ENCODE data around the gene OR52N5. TPM values are rescaled to one million over a fixed set of nuclear protein-coding genes. Genes with fewer than 3 reads are reported as not detected.

OR52N5 gene
- total and polyA plus RNA-seq, 4 donors, result not detected

GRCh38 chr11:5749836-5750235 is 33.3 kb downstream of the OR52N5 start:
- no peak overlapping the region for H3K9ac ChIP-seq (ENCODE audit: insufficient read depth in 1 of 2, low read length in 2 of 2)
- no peaks in the 10 kb centered on the region for H3K4me1 ChIP-seq (ENCODE audit: control insufficient read depth in 5 of 5, insufficient read depth in 5 of 5, low read length in 5 of 5)
- no peak for ATAC-seq (ENCODE audit: insufficient read depth, low FRiP score)
- no peak for DNase-seq
- no peaks in the 10 kb centered on the region for H3K9me3 ChIP-seq (ENCODE audit: control insufficient read depth in 4 of 4, insufficient read depth in 3 of 4, low read length in 3 of 4)
- no peak overlapping the region for H3K27ac ChIP-seq (ENCODE audit: low read depth in 1 of 2, low read length in 1 of 2)
- no peak overlapping the region for H3K4me3 ChIP-seq
- TF ChIP-seq CTCF (IDR thresholded peaks at IDR 0.05; ENCODE audit: control extremely low read depth, extremely low read depth), result no peak
- 82 to 88% methylated on average over 3 of the region's 3 CpGs for WGBS, 2 donors
- H3K27me3 ChIP-seq (ENCODE audit: control insufficient read depth in 3 of 3, insufficient read depth in 3 of 3, low read length in 2 of 3), result no peaks in the 10 kb centered on the region
- H3K36me3 ChIP-seq (ENCODE audit: control insufficient read depth in 4 of 4, insufficient read depth in 4 of 4, low read length in 4 of 4), result no peaks in the 10 kb centered on the region

GRCh38 chr11:5746614-5747013 is 36.5 kb downstream of the OR52N5 start:
- DNase-seq (no peak), ATAC-seq (ENCODE audit: insufficient read depth, low FRiP score) (no peak)
- H3K9me3 ChIP-seq (ENCODE audit: control insufficient read depth in 4 of 4, insufficient read depth in 3 of 4, low read length in 3 of 4), result peaks cover 0 to 1% (median 0%) of the 10 kb centered on the region in 4 donors
- no peaks in the 10 kb centered on the region for H3K4me1 ChIP-seq (ENCODE audit: control insufficient read depth in 5 of 5, insufficient read depth in 5 of 5, low read length in 5 of 5)
- H3K36me3 ChIP-seq (ENCODE audit: control insufficient read depth in 4 of 4, insufficient read depth in 4 of 4, low read length in 4 of 4), result no peaks in the 10 kb centered on the region
- H3K27me3 ChIP-seq (ENCODE audit: control insufficient read depth in 3 of 3, insufficient read depth in 3 of 3, low read length in 2 of 3), result no peaks in the 10 kb centered on the region
- H3K27ac ChIP-seq (ENCODE audit: low read depth in 1 of 2, low read length in 1 of 2), result no peak overlapping the region
- no peak overlapping the region for H3K4me3 ChIP-seq
- no peak for TF ChIP-seq CTCF (IDR thresholded peaks at IDR 0.05; ENCODE audit: control extremely low read depth, extremely low read depth)
- no peak overlapping the region for H3K9ac ChIP-seq (ENCODE audit: insufficient read depth in 1 of 2, low read length in 2 of 2)
- 97 to 98% methylated on average over 3 of the region's 3 CpGs for WGBS, 2 donors

- no peaks in the 10 kb centered on the region for H3K36me3 ChIP-seq (ENCODE audit: control insufficient read depth in 4 of 4, insufficient read depth in 4 of 4, low read length in 4 of 4)
- no peak for DNase-seq
- H3K27ac ChIP-seq (ENCODE audit: low read depth in 1 of 2, low read length in 1 of 2), result no peak overlapping the region
- no peak overlapping the region for H3K4me3 ChIP-seq
- WGBS, 2 donors, result 67 to 77% methylated on average over 1 of the region's 1 CpG
- no peaks in the 10 kb centered on the region for H3K4me1 ChIP-seq (ENCODE audit: control insufficient read depth in 5 of 5, insufficient read depth in 5 of 5, low read length in 5 of 5)
- TF ChIP-seq CTCF (IDR thresholded peaks at IDR 0.05; ENCODE audit: control extremely low read depth, extremely low read depth), result no peak
- no peak overlapping the region for H3K9ac ChIP-seq (ENCODE audit: insufficient read depth in 1 of 2, low read length in 2 of 2)
- peaks cover 0 to 6% (median 1%) of the 10 kb centered on the region in 4 donors for H3K9me3 ChIP-seq (ENCODE audit: control insufficient read depth in 4 of 4, insufficient read depth in 3 of 4, low read length in 3 of 4)
- no peaks in the 10 kb centered on the region for H3K27me3 ChIP-seq (ENCODE audit: control insufficient read depth in 3 of 3, insufficient read depth in 3 of 3, low read length in 2 of 3)
- ATAC-seq (ENCODE audit: insufficient read depth, low FRiP score), result no peak
Measured at GRCh38 chr11:5738431-5738830, 44.7 kb downstream of the OR52N5 start.

GRCh38 chr11:5737670-5738392 is 45.3 kb downstream of the OR52N5 start:
- 89 to 93% methylated on average over 6 of the region's 6 CpGs for WGBS, 2 donors
- H3K9ac ChIP-seq (ENCODE audit: insufficient read depth in 1 of 2, low read length in 2 of 2), result no peak overlapping the region
- DNase-seq (no peak), ATAC-seq (ENCODE audit: insufficient read depth, low FRiP score) (no peak)
- no peaks in the 10 kb centered on the region for H3K36me3 ChIP-seq (ENCODE audit: control insufficient read depth in 4 of 4, insufficient read depth in 4 of 4, low read length in 4 of 4)
- TF ChIP-seq CTCF (IDR thresholded peaks at IDR 0.05; ENCODE audit: control extremely low read depth, extremely low read depth), result no peak
- no peak overlapping the region for H3K4me3 ChIP-seq
- no peak overlapping the region for H3K27ac ChIP-seq (ENCODE audit: low read depth in 1 of 2, low read length in 1 of 2)
- no peaks in the 10 kb centered on the region for H3K27me3 ChIP-seq (ENCODE audit: control insufficient read depth in 3 of 3, insufficient read depth in 3 of 3, low read length in 2 of 3)
- H3K4me1 ChIP-seq (ENCODE audit: control insufficient read depth in 5 of 5, insufficient read depth in 5 of 5, low read length in 5 of 5), result no peaks in the 10 kb centered on the region
- peaks cover 0 to 6% (median 1%) of the 10 kb centered on the region in 4 donors for H3K9me3 ChIP-seq (ENCODE audit: control insufficient read depth in 4 of 4, insufficient read depth in 3 of 4, low read length in 3 of 4)

Data from lung (tissue), 12 donors.